ENCODE measurements around the gene SDK1. TPM values are rescaled to one million over a fixed set of nuclear protein-coding genes. Genes with fewer than 3 reads are reported as not detected.

SDK1 gene
- total RNA-seq, 2 donors from 2014 or later = 4.8 to 13.2 TPM

DNA sequence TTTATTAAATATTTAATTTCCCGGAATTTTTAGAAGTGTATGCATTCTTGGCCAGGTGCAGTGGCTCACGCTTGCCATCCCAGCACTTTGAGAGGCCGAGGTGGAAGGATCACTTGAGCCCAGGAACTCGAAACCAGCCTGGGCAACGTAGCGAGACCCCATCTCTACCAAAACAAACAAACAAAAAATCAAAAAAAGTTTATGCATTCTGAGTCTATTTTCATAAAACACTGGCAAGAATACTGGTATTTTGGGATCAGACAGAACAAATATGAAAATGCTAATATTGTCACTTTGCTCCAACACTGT is 940.2 kb downstream of the SDK1 start:
- no peaks in the 10 kb centered on the region for H3K27me3 ChIP-seq (replicated peaks; ENCODE audit: insufficient read depth)
- no peaks in the 10 kb centered on the region for H3K4me1 ChIP-seq (replicated peaks)
- TF ChIP-seq POLR2AphosphoS5 (IDR thresholded peaks at IDR 0.05) (no peak), POLR2A (IDR thresholded peaks at IDR 0.05) (no peak)
- TF ChIP-seq, protein P1, sequence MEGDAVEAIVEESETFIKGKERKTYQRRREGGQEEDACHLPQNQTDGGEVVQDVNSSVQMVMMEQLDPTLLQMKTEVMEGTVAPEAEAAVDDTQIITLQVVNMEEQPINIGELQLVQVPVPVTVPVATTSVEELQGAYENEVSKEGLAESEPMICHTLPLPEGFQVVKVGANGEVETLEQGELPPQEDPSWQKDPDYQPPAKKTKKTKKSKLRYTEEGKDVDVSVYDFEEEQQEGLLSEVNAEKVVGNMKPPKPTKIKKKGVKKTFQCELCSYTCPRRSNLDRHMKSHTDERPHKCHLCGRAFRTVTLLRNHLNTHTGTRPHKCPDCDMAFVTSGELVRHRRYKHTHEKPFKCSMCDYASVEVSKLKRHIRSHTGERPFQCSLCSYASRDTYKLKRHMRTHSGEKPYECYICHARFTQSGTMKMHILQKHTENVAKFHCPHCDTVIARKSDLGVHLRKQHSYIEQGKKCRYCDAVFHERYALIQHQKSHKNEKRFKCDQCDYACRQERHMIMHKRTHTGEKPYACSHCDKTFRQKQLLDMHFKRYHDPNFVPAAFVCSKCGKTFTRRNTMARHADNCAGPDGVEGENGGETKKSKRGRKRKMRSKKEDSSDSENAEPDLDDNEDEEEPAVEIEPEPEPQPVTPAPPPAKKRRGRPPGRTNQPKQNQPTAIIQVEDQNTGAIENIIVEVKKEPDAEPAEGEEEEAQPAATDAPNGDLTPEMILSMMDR (IDR thresholded peaks at IDR 0.05) = no peak
- no peak overlapping the region for H3K27ac ChIP-seq
- intact Hi-C loops (cut with DNase I) = no loop called here
- no peaks in the 10 kb centered on the region for H3K36me3 ChIP-seq
- H3K9me3 ChIP-seq = no peaks in the 10 kb centered on the region
- no peak overlapping the region for H3K4me3 ChIP-seq
- DNase-seq (ENCODE audit: low spot score) = no peak
- WGBS = 89% methylated on average over 6 of the region's 6 CpGs

DNA sequence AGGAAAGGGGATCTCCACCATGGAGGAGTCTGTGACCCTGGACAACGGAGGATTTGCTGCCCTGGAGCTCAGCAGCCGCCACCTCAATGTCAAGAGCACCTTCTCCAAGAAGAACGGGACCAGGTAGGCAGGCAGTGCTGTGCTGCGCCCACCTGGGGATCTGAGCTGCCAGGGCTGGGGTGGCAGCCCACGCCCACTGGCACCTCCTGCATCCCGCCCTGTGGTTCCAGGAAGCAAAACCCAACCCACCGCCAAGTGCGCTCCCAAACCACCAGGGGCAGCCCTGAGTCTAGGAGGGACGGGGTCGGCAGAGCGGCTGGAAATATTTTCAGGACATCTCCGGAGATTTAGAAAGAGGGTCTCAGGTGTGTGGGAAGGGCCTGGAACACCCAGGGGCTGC is 940.7 kb downstream of the SDK1 start:
- H3K4me1 ChIP-seq (replicated peaks) = no peaks in the 10 kb centered on the region
- no peak overlapping the region for H3K4me3 ChIP-seq
- intact Hi-C loops (cut with DNase I) = no loop called here
- no peaks in the 10 kb centered on the region for H3K36me3 ChIP-seq
- TF ChIP-seq, protein P1 (IDR thresholded peaks at IDR 0.05) = no peak
- no peak for TF ChIP-seq POLR2A (IDR thresholded peaks at IDR 0.05)
- TF ChIP-seq POLR2AphosphoS5 (IDR thresholded peaks at IDR 0.05) = no peak
- H3K27ac ChIP-seq = no peak overlapping the region
- 96% methylated on average over 12 of the region's 12 CpGs for WGBS
- no peaks in the 10 kb centered on the region for H3K9me3 ChIP-seq
- no peak for DNase-seq (ENCODE audit: low spot score)
- H3K27me3 ChIP-seq (replicated peaks; ENCODE audit: insufficient read depth) = no peaks in the 10 kb centered on the region

DNA sequence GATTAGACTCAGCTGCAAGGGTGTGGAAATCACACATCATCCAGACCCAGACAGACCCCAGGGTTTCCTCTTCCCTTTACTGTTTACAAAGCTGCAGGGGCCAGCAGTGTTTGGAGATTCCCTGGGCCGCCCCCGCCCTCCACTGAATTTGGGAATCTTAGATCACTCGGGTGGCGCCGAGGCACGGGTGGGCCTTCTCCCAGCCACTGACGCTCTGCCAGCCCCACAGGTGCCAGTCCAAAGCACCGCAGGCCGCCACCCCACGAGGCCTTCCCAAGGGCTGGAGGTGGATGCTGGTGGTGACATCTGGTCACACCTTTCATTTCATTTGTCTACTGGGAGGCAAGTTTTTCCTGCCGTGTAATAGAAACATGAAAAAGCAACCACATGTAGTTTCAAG is 941.7 kb downstream of the SDK1 start:
- intact Hi-C loops (cut with DNase I) = no loop called here
- no peaks in the 10 kb centered on the region for H3K9me3 ChIP-seq
- TF ChIP-seq, protein P1 (IDR thresholded peaks at IDR 0.05) = no peak
- TF ChIP-seq POLR2AphosphoS5 (IDR thresholded peaks at IDR 0.05) = no peak
- TF ChIP-seq POLR2A (IDR thresholded peaks at IDR 0.05) = no peak
- 89% methylated on average over 11 of the region's 11 CpGs for WGBS
- H3K4me1 ChIP-seq (replicated peaks) = no peaks in the 10 kb centered on the region
- no peak for DNase-seq (ENCODE audit: low spot score)
- no peaks in the 10 kb centered on the region for H3K36me3 ChIP-seq
- no peaks in the 10 kb centered on the region for H3K27me3 ChIP-seq (replicated peaks; ENCODE audit: insufficient read depth)
- H3K27ac ChIP-seq = no peak overlapping the region
- no peak overlapping the region for H3K4me3 ChIP-seq

DNA sequence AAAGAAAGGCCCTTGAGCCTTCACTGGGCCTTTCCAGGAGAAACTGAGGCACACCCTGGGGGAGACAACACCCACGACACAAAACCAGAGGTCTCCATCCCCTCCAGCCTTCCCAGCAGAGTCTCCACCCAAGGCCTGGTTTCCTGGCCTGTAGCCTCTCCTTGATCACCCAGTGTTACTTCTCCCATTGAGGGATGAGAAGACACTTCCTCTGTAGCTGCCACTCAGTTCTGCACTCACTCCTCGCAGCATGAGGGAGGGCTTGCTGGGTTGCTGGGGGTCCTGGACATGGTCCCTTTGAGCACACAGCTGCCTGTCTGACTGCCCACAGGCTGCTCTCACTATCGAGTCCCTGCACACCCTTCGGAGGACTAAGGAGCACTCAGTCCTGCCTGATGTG is 943.0 kb downstream of the SDK1 start:
- Histone ChIP-seq H3K27me3 (replicated peaks; ENCODE audit: insufficient read depth) (no peaks in the 10 kb centered on the region), H3K4me1 (replicated peaks) (no peaks in the 10 kb centered on the region), H3K9me3 (no peaks in the 10 kb centered on the region), H3K27ac (no peak overlapping the region), H3K36me3 (no peaks in the 10 kb centered on the region), H3K4me3 (no peak overlapping the region)
- TF ChIP-seq POLR2AphosphoS5 (IDR thresholded peaks at IDR 0.05) = no peak
- no peak for TF ChIP-seq POLR2A (IDR thresholded peaks at IDR 0.05)
- TF ChIP-seq, protein P1 (IDR thresholded peaks at IDR 0.05) = no peak
- 98% methylated on average over 4 of the region's 4 CpGs for WGBS
- no peak for DNase-seq (ENCODE audit: low spot score)
- intact Hi-C loops (cut with DNase I) = no loop called here

DNA sequence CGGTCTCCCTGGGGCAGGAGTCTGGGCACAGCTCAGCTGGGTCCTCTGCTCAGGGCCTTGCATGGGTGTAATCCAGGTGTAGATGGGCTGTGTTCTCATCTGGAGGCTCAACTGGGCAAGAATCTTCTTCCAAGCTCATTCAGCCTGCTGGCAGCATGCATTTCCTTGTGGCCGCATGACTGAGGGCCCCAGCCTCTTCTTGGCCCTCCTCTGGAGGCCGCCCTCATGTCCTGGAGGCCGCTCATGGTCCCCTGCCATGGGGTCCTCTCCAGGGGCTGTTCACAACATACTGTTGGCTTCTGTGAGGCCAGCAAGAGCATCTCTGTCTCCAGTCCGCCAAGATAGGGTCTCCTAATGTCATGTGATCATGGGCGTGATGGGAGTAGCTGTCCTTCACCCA is 943.6 kb downstream of the SDK1 start:
- intact Hi-C loops (cut with DNase I) = no loop called here
- no peak for DNase-seq (ENCODE audit: low spot score)
- H3K36me3 ChIP-seq = no peaks in the 10 kb centered on the region
- H3K27ac ChIP-seq = no peak overlapping the region
- WGBS = 86% methylated on average over 6 of the region's 6 CpGs
- no peaks in the 10 kb centered on the region for H3K4me1 ChIP-seq (replicated peaks)
- H3K27me3 ChIP-seq (replicated peaks; ENCODE audit: insufficient read depth) = no peaks in the 10 kb centered on the region
- no peaks in the 10 kb centered on the region for H3K9me3 ChIP-seq
- no peak overlapping the region for H3K4me3 ChIP-seq
- no peak for TF ChIP-seq POLR2A (IDR thresholded peaks at IDR 0.05)
- TF ChIP-seq, protein P1 (IDR thresholded peaks at IDR 0.05) = no peak
- no peak for TF ChIP-seq POLR2AphosphoS5 (IDR thresholded peaks at IDR 0.05)
